NB4 (cell line): ENCODE results near the gene ACOX2.

ENCODE experiments used
- CTCF ChIP-seq: IDR thresholded peaks from one replicate; pipeline ENCODE4 v1.5.1; 2012; ENCODE audit warnings: low read depth, low read length
- MYC ChIP-seq: IDR thresholded peaks from 2 replicates; pipeline ENCODE4 v1.6.1; 2011; ENCODE audit warnings: low read depth, low read length

GRCh38 chr3:58496206-58496857 lies 40.7 kb downstream of the ACOX2 start:
- TF ChIP-seq CTCF: no peak
- no peak for TF ChIP-seq MYC
